GM21737 (cell line): Measurements from ENCODE around the gene CD200R1.

Experiments used
- ATAC-seq: cut with Tn5 transposase; IDR thresholded peaks from one replicate; pipeline ENCODE4 v1.9.1; 2021; ENCODE audit warnings: mild to moderate bottlenecking, moderate library complexity; ENCODE audit not compliant: unreplicated experiment

The CD200R1 gene

GRCh38 chr3:112974894-112975293, at the start of gene CD200R1:
CD200R1 (minus strand) TSS chr3:112975103; CDS start chr3:112974857, 246 bp downstream.
- ATAC-seq: no peak

DNA sequence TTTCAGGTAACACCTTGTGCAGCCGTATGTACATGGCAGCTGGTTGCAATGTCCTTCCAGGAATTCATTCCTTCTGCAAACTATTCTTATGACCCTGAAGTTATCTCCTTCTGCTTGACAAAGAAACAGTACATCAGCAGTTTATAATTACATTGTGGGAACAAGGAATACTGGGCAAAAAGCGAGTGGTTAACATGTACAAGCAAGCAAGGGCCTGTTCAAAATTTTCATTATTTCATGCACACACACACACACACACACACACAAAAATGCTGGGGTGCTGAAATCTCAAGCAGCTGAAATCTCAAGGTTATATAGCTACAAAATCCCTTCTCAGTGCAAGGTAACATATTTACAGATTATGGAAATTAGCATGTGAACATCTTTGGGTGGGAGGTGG, 46.6 kb upstream of the CD200R1 start:
- ATAC-seq: no peak

DNA sequence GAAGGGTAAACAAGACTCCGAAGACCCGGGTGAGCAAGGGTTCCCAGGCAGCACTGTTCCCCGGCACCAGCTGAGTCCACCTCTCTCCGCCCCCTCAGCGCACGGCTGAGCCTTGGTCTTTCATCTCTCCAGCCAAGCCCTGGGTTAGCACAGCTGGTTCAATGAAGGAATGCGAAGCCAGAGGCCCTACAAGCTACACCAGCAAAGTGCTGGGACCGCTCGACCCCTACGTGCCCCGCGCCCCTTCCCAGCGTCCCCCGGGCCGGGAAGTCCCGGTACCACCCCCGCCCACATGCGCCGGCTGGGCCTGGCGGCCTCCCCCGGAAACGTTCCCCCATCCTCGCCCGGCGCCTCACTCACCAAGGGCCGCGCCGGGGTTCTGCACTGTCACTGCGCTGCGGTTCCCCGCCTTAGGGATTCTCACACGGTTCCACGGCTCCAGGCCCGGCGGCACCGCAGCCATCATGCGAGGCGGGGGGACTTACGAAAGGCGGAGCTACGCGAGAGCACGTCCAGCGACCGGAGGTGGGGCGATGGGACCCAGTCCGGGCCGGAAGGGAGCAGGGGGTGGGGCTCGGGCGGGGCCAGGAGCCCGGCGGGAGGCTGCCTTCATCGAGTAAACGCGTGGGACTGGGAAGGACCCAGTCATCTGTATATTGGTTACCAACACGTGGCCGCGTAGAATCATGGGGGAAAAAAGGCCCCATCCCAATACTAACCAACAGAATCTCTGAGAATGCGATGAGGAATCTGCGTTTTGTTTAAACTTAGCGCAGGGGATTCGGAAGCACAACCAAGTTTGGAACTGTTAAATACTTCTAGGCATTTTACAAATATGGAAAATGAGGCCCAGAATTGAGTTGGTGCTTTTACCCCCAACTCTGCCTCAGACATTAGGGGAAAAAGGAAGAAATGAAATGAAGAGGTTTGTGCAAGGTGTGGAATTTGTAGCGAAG, 44.6 kb upstream of the CD200R1 start:
- ATAC-seq: peak; percentile 92

DNA sequence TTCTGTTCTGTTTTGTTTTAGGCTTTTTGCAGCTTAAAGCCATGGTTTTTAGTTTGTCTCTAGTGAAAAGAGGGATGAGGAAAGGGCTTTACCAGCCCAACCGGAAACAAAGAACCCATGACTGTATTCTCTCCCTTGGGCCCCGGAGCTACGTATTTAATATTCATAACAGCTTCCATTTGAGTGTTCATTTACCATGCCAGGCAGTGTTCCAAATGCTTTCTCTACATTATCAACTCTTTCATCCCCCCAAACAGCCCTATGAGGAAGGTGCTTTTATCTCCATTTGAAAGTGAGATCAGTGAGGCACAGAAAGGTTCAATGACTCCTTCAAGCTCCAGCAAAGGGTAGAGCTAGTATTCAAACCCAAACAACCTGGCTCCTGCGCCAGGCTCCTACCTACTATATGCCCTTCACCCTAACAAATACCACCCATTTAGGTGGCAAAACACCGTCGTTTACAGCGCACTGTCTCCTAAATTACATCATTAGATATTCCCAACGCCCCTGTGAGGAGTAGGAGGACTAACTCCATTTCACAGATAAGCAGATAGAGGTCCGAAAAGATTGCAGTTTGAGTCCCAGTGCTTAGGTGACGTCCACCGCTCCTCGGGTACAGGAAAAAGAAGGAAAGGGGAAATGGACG, 43.8 kb upstream of the CD200R1 start:
- ATAC-seq: no peak

GRCh38 chr3:113013593-113013992, 38.7 kb upstream of the CD200R1 start:
- ATAC-seq: no peak

GRCh38 chr3:113008117-113008516, 33.2 kb upstream of the CD200R1 start:
- no peak for ATAC-seq

DNA sequence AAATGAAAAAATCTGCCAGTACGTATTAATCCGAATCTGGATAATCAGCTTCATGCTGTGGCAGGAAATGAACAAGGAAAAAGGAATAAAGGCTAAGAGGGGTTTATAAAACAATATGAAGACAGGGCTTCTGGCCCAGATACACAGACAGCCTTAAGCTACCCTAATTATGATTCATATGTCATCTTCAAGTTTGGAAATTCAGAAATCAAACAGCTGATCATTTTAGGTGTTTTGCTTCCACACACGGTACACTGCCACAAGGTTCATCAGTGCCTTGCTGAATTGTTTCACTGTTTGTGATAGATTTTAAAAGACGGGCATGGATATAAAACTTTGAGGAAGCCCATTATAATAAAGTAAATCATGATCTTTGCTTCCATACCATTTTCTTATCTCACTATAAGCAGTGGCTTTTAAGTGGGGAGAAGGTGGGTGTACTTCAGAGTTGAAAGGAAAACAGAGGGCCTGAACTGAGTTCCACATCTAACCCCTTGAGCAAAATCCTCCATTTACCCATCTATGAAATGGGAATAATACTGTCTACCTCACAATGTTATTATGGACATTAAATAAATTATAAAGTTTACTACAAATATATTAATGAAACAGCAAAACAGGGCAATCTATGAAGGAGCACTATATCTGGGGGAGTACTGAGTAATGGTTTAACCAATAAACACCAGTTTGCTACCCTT, 31.6 kb upstream of the CD200R1 start:
- ATAC-seq: no peak

GRCh38 chr3:113005611-113006010, 30.7 kb upstream of the CD200R1 start:
- ATAC-seq: no peak

- ATAC-seq: no peak
These were observed 27.8 kb upstream of the CD200R1 start for GRCh38 chr3:113002679-113003078.

DNA sequence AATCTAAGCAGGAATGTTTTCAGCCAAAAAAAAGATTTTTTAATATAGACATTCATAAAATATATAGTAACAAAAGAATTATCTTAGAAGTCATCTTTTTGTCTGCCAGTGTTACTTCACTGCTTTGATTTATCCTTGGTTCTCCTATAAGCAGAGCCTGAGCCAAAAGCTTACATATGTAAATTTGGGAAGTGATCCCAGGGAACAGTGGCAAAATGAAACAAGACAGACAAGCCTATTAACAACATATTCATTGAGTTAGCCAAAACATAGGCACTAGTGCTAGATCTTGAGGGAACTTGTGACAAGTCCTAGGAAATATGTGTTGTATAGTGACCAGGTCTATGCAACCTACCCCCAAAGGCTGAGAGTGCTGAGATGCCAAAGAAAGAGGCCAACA, 27.1 kb upstream of the CD200R1 start:
- ATAC-seq: no peak

- no peak for ATAC-seq
These were observed 25.8 kb upstream of the CD200R1 start for GRCh38 chr3:113000691-113001090.

DNA sequence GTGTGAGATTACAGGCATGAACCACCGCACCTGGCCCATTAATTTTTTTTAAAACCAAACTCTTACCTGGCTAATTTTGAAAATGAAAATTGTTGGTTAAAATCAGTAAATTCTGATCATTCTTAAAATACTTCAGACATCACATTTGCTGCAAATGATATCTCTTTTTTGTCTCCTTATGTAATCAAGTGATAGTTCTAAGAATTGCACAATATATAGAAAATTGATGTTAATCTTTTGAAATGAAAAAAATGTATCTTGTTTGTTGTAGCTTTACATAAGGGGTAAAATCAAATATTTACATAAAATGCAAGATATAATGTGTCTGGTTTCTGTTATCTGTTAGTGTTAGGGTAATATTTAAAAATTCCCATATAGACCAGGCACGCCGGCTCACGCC, 20.9 kb upstream of the CD200R1 start:
- ATAC-seq: no peak

DNA sequence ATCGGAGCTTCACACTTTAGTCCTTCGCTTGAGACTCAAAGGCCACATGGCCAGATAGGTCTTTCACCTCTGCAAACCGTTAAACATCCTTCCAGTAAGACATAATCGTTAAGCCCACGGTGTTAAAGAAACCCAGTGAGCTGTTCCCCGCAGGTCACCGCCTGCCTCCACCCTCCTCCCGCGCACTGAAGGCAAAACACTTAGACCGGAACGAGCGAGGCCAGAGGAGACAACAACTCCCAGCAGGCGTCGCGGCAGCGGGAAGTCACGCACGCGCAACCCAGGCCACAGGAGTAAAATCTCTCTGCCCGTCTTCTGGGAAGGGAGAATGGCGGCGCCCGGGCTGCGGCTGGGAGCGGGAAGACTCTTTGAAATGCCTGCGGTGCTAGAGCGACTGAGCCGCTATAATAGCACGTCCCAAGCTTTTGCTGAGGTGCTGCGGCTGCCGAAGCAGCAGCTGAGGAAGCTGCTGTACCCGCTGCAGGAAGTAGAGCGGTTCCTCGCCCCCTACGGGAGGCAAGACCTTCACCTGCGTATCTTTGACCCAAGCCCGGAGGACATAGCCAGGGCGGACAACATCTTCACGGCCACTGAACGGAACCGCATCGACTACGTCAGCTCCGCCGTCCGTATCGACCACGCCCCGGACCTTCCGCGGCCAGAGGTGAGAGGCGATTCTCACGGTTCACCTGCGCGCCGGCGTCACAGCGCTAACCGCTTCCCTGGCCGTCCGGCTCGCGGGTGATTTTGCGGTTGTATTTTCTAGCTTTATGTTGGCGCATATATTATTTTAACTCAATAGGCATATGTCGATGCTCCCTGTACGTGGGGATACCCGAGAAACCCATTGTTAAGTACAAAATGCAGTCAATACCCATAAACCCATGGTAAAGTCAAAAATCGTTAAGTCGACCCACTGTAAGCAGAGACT, 16.0 kb upstream of the CD200R1 start, which contains the start of gene GTPBP8:
GTPBP8 (plus strand) TSS at position 313 of the 931 bp plus-strand sequence; CDS start at position 329, 16 bp downstream.
- peak; percentile 93 for ATAC-seq

DNA sequence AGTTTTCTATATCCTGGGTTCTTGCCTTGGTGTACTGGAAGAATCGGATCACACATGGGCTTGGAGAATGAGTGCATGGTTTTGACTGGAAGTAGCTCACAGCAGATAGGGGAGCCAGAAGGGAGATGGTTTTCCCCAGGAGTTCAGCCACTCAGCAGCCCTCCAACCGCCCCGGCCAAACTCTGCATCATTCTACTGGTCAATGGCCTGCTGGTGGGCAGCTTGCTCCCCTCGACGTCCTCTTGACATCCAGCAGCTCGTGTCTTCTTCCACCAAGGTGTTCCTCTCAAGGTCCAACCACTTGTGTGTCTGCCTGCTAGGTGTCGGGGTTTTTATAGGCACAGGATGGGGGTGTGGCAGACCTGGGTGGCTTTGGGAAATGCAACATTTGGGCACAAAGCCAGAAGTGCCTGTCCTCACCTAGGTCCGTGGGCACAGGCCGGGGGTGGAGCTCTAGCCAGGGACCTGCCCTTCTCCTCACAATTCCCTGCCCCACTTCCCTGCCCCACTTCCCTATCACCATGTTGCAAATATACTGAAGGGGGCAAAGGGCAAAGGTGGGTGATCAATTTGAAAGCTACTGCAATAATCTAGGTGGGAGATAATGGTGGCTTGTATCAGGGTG, 12.9 kb upstream of the CD200R1 start:
- no peak for ATAC-seq

GRCh38 chr3:112984485-112984884, 9.6 kb upstream of the CD200R1 start:
- ATAC-seq: no peak

DNA sequence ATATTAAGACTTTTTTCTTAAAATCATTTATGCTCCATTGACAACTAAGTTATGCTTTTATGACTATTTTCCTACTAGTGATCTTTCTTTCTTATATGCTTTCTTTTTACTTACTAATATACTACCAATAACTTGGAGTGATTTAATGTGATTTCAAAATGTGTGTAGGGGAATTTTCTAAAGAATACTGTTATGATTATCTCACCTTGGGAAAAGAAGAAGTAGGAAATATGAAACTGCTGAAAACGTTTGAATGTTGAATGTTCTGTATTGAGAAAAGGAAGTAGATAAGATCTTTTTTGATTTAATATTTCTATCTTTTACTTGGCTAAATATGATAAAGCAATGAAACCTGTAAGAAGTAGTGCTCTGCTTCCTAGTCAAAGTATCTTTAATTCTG, 7.8 kb upstream of the CD200R1 start:
- no peak for ATAC-seq

- no peak for ATAC-seq
These were observed 5.2 kb upstream of the CD200R1 start for GRCh38 chr3:112980080-112980479.

- ATAC-seq: no peak
These were observed 4.4 kb upstream of the CD200R1 start for GRCh38 chr3:112979244-112979832.

DNA sequence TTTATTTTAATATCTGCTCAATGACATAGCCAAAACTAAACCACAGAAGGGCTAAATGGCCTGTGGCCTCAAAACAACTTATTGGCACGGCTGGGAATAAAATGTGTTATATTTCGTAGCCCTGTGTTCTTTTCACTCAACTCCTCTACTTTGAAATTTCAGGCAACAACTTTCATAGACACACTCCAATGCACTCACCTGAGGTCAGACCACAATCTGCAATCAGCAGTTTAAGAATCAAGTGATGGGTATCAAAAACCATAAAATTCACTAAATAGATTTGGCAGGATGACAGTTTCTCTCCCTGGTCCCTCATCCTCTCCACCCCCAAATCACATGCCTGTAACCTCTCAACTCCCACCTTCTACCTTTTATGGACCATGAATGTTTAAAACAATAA, 2.0 kb upstream of the CD200R1 start:
- no peak for ATAC-seq
